CD4-positive, alpha-beta T cell (primary cell): ENCODE data around the gene TNXB. TPM values are rescaled to one million over a fixed set of nuclear protein-coding genes. Genes with fewer than 3 reads are reported as not detected.
"Not testable (repeated sequence)": the region's sequence is repeated elsewhere in the genome, so short reads cannot be mapped to it uniquely, and the experiment has no call there.

Experiments
- ATAC-seq: fragments of 200-7000 bp; cut with Tn5 transposase; one replicate; pipeline ENCODE4 v1.10.0; 2022; ENCODE audit warnings: mild to moderate bottlenecking; ENCODE audit not compliant: poor library complexity
- CTCF ChIA-PET: fragments of 350-600 bp; sonication (Branson Sonifier 250); formaldehyde crosslinking; loops from one replicate; lab custom pipeline; 2021; ENCODE audit warnings: antibody characterized with exemption, inconsistent platforms; lab: Charles Lee
- POLR2A ChIA-PET: fragments of 350-600 bp; sonication (Branson Sonifier 250); formaldehyde crosslinking; loops from one replicate; lab custom pipeline; 2021; ENCODE audit warnings: antibody characterized with exemption, inconsistent platforms; lab: Charles Lee
- DNase-seq, 14 experiments: peaks; one replicate each; pipeline ENCODE4 v3.0.0-alpha.2; 2013 to 2020; ENCODE audit warnings: mixed read lengths in 2 of 14
- H3K27ac ChIP-seq, 2 donors: one replicate each; pipeline versions ENCODE4 v1.5.1 to v1.7.0; 2013; ENCODE audit warnings: low read length in 2 of 2, low read depth in 1 of 2, mild to moderate bottlenecking in 1 of 2
- H3K27me3 ChIP-seq, 2 experiments: 1 replicate in 1 of 2; 2 replicates in 1 of 2; pipeline versions ENCODE4 v1.6.1 to v1.7.0; 2013; ENCODE audit warnings: low read length in 2 of 2, control low read depth in 1 of 2, mild to moderate bottlenecking in 1 of 2, moderate library complexity in 1 of 2; ENCODE audit not compliant: insufficient read depth in 2 of 2, control insufficient read depth in 1 of 2
- H3K36me3 ChIP-seq: one replicate; pipeline ENCODE4 v1.6.1; 2013; ENCODE audit warnings: low read length, control low read depth; ENCODE audit not compliant: insufficient read depth
- H3K4me1 ChIP-seq: one replicate; pipeline ENCODE4 v1.6.1; 2013; ENCODE audit warnings: low read length, control low read depth; ENCODE audit not compliant: insufficient read depth
- H3K4me3 ChIP-seq: one replicate; pipeline ENCODE4 v1.5.1; 2013; ENCODE audit warnings: mild to moderate bottlenecking, low read length, moderate library complexity
- H3K9me3 ChIP-seq, 2 experiments: 1 replicate in 1 of 2; 2 replicates in 1 of 2; pipeline versions ENCODE4 v1.6.1 to v1.7.0; 2013; ENCODE audit warnings: low read length in 2 of 2, mild to moderate bottlenecking in 2 of 2, control low read depth in 1 of 2, moderate library complexity in 1 of 2; ENCODE audit not compliant: control insufficient read depth in 1 of 2, insufficient read depth in 1 of 2
- H3K27ac Mint-ChIP-seq: one replicate; pipeline ENCODE4 v1.8.0; 2020; ENCODE audit warnings: mixed read lengths
- H3K27me3 Mint-ChIP-seq: one replicate; pipeline ENCODE4 v1.8.0; 2021; ENCODE audit warnings: mixed read lengths
- H3K36me3 Mint-ChIP-seq: one replicate; pipeline ENCODE4 v1.8.0; 2021; ENCODE audit warnings: low read depth, mixed read lengths
- H3K4me1 Mint-ChIP-seq: one replicate; pipeline ENCODE4 v1.8.0; 2021; ENCODE audit warnings: low read depth, mixed read lengths
- H3K4me3 Mint-ChIP-seq: one replicate; pipeline ENCODE4 v1.8.0; 2020; ENCODE audit warnings: mild to moderate bottlenecking, mixed read lengths
- H3K9me3 Mint-ChIP-seq: one replicate; pipeline ENCODE4 v1.8.0; 2020; ENCODE audit warnings: mixed read lengths
- intact Hi-C, 2 experiments: fragments of 100-400 bp; cut with DNase I in 1 of 2; cut with micrococcal nuclease in 1 of 2; formaldehyde crosslinking; loops; one replicate each; pipeline versions ENCODE4 v1.15.1 to v1.9.0; 2023 to 2025; cut with DNase I, micrococcal nuclease
- total RNA-seq, 174 experiments: library from RNA in 2 of 174; stranded (reverse) in 2 of 174; gene quantifications; one replicate each; pipeline ENCODE4 v1.2.3 and lab custom pipeline; 2021 to 2026
- TF ChIP-seq, protein P1 (sequence below): fragments of 200-600 bp; IDR thresholded peaks from one replicate; pipeline ENCODE4 v1.8.0; 2022; ENCODE audit warnings: antibody characterized with exemption, mild to moderate bottlenecking

TNXB gene
- total RNA-seq, 2 experiments from 2014 or later = 8.3 to 9.0 TPM

DNA sequence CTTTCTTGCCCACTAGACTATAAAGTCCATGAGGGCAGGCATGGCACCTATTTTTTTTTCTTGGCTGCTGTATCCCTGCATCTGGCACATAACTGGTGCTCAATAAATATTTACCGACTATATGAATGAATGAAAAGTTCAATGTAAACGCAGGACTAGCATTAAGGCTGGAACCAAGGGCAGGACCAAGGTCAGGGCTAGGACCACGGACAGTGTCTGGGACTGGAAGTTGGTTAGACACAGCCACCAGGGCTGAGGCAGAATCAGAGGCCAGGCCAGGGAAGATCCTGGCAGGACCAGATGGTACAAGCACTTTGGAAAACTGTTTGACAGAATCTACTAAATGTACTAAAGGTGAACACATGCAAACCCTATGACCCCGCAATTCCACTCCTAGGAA is 3.7 kb downstream of the TNXB start:
- DNase-seq (no peak), ATAC-seq (no peak)
- Mint-ChIP-seq H3K4me3 (no peak overlapping the region), H3K27ac (no peak overlapping the region), H3K4me1 (peaks cover 24% of the 10 kb centered on the region), H3K36me3 (no peaks in the 10 kb centered on the region), H3K27me3 (peaks cover 33% of the 10 kb centered on the region), H3K9me3 (no peaks in the 10 kb centered on the region)
- CTCF ChIA-PET = no interaction called here
- POLR2A ChIA-PET = no interaction called here
- no peak overlapping the region for H3K4me3 ChIP-seq
- no peak overlapping the region for H3K27ac ChIP-seq
- H3K9me3 ChIP-seq = peaks cover 0 to 3% of the 10 kb centered on the region in 2 experiments
- peaks cover 21% of the 10 kb centered on the region for H3K4me1 ChIP-seq
- peaks cover 5% of the 10 kb centered on the region in 2 experiments for H3K27me3 ChIP-seq
- intact Hi-C loops = no loop called here
- TF ChIP-seq, protein P1, sequence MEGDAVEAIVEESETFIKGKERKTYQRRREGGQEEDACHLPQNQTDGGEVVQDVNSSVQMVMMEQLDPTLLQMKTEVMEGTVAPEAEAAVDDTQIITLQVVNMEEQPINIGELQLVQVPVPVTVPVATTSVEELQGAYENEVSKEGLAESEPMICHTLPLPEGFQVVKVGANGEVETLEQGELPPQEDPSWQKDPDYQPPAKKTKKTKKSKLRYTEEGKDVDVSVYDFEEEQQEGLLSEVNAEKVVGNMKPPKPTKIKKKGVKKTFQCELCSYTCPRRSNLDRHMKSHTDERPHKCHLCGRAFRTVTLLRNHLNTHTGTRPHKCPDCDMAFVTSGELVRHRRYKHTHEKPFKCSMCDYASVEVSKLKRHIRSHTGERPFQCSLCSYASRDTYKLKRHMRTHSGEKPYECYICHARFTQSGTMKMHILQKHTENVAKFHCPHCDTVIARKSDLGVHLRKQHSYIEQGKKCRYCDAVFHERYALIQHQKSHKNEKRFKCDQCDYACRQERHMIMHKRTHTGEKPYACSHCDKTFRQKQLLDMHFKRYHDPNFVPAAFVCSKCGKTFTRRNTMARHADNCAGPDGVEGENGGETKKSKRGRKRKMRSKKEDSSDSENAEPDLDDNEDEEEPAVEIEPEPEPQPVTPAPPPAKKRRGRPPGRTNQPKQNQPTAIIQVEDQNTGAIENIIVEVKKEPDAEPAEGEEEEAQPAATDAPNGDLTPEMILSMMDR = no peak
- no peaks in the 10 kb centered on the region for H3K36me3 ChIP-seq

DNA sequence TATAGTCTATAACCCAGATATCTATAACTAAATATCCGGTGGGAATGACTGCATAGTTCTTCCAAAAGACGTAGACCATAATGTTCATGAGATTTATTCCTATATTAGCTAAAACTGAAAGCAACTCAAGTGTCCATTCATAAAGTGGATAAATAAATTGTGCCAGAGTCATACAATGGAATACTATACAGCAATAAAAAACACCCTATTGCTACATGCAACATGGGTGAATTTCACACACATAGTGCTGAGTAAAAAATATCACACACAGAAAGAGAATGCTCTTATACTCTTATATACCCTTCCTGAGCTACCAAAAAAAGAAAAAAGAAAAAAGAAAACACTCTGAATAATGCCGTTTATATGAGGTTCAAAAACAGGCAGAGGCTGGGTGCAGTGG is 6.9 kb downstream of the TNXB start:
- peaks cover 0 to 3% of the 10 kb centered on the region in 2 experiments for H3K9me3 ChIP-seq
- ATAC-seq = no peak
- TF ChIP-seq, protein P1 = no peak
- no peak for DNase-seq
- H3K27me3 Mint-ChIP-seq = peaks cover 57% of the 10 kb centered on the region
- CTCF ChIA-PET = interaction anchor here (2.4 kb wide), 1 partner anchor 15 kb away, joined by 6 read pairs; no protein-coding TSS in a partner anchor
- no peak overlapping the region for H3K27ac ChIP-seq
- H3K27ac Mint-ChIP-seq = no peak overlapping the region
- POLR2A ChIA-PET = no interaction called here
- no peaks in the 10 kb centered on the region for H3K4me1 ChIP-seq
- H3K27me3 ChIP-seq = peaks cover 4 to 8% of the 10 kb centered on the region in 2 experiments
- H3K36me3 Mint-ChIP-seq = no peaks in the 10 kb centered on the region
- peaks cover under 1% of the 10 kb centered on the region for H3K4me1 Mint-ChIP-seq
- no peak overlapping the region for H3K4me3 Mint-ChIP-seq
- H3K9me3 Mint-ChIP-seq = no peaks in the 10 kb centered on the region
- H3K4me3 ChIP-seq = no peak overlapping the region
- intact Hi-C loops = no loop called here
- no peaks in the 10 kb centered on the region for H3K36me3 ChIP-seq

DNA sequence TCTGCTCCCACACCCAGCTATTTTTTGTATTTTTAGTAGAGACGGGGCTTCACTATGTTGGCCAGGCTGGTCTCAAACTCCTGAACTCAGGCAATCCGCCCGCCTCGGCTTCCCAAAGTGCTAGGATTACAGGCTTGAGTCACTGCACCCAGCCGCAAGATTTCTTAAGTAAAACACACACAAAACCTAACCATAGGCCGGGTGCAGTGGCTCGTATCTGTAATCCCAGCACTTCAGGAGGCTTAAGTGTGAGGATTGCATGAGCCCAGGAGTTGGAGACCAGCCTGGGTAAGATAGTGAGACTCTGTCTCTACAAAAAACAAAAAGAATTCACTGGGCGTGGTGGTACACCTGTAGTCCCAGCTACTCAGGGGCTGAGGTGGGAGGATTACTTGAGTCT is 8.9 kb downstream of the TNXB start:
- H3K36me3 ChIP-seq, intact Hi-C loops, H3K36me3 Mint-ChIP-seq, H3K9me3 Mint-ChIP-seq, H3K4me3 Mint-ChIP-seq, ATAC-seq, H3K4me1 Mint-ChIP-seq, H3K27ac Mint-ChIP-seq, H3K27ac ChIP-seq, CTCF ChIA-PET, H3K4me3 ChIP-seq, DNase-seq, POLR2A ChIA-PET: not testable (repeated sequence)
- peaks cover 61% of the 10 kb centered on the region for H3K27me3 Mint-ChIP-seq
- peaks cover 0 to 20% of the 10 kb centered on the region in 2 experiments for H3K9me3 ChIP-seq
- peaks cover 20 to 28% of the 10 kb centered on the region in 2 experiments for H3K27me3 ChIP-seq
- peaks cover 15% of the 10 kb centered on the region for H3K4me1 ChIP-seq

DNA sequence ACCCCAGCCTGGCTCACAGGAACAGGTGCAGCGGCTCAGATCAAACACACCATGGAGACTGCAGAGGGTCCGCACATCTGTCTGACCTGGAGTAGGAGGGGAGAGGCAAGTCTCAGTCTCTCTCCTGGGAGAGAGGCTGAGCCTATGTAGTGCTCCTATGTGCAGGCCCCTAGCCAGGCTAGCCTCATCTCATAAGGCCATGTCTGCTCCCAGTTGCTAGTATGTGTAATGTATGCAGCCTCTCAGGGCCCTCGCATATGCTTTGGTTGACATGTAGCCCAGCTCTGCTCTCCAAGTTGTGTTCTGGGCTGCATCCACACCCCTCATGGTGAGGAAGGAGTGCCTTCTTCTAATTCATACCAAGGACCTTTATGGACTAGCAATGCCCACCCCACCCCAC is 11.8 kb downstream of the TNXB start:
- no peak for DNase-seq
- H3K27me3 Mint-ChIP-seq = peaks cover 59% of the 10 kb centered on the region
- H3K4me3 Mint-ChIP-seq = no peak overlapping the region
- no peak overlapping the region for H3K27ac ChIP-seq
- H3K4me3 ChIP-seq = no peak overlapping the region
- no peaks in the 10 kb centered on the region for H3K36me3 ChIP-seq
- H3K4me1 Mint-ChIP-seq = no peaks in the 10 kb centered on the region
- intact Hi-C loops = no loop called here
- H3K4me1 ChIP-seq = peaks cover 15% of the 10 kb centered on the region
- TF ChIP-seq, protein P1 = no peak
- ChIA-PET CTCF (no interaction called here), POLR2A (interaction anchor here (0.6 kb wide), 1 partner anchor 828 kb away, joined by 5 read pairs; no protein-coding TSS in a partner anchor)
- H3K9me3 ChIP-seq = peaks cover 0 to 22% of the 10 kb centered on the region in 2 experiments
- H3K9me3 Mint-ChIP-seq = no peaks in the 10 kb centered on the region
- H3K27me3 ChIP-seq = peaks cover 24 to 35% of the 10 kb centered on the region in 2 experiments
- no peak overlapping the region for H3K27ac Mint-ChIP-seq
- H3K36me3 Mint-ChIP-seq = no peaks in the 10 kb centered on the region
- no peak for ATAC-seq
